GM12878 (cell line): ENCODE measurements around the gene LIMK1. TPM values are rescaled to one million over a fixed set of nuclear protein-coding genes. Genes with fewer than 3 reads are reported as not detected.

ENCODE experiments used
- ATAC-seq: fragments of 200-7000 bp; cut with Tn5 transposase; 3 replicates; pipeline ENCODE4 v1.9.1; 2020; ENCODE audit warnings: mild to moderate bottlenecking, moderate library complexity
- BruUV-seq: library from RNA; stranded (reverse); fragments of 400-500 nt; replicated peaks from 2 replicates; lab custom pipeline; 2021; lab: Mats Ljungman, UMichigan
- CTCF ChIA-PET: fragments of 300-600 bp; sonication (Branson Sonifier 250); formaldehyde crosslinking; extraction: SDS; loops from one replicate; lab custom pipeline; 2021; ENCODE audit warnings: inconsistent platforms; lab: Yijun Ruan, JAX
- POLR2A ChIA-PET: fragments of 350-600 bp; formaldehyde crosslinking; extraction: SDS; loops from one replicate; lab custom pipeline; 2021; ENCODE audit warnings: inconsistent platforms; lab: Charles Lee
- RAD21 ChIA-PET: fragments of 300-600 bp; sonication (Branson Sonifier 250); formaldehyde crosslinking; loops from one replicate; lab custom pipeline; 2023; ENCODE audit warnings: antibody characterized with exemption; ENCODE audit not compliant: unreplicated experiment; lab: Charles Lee
- SMC1A ChIA-PET: fragments of 300-600 bp; sonication (Branson Sonifier 250); formaldehyde crosslinking; loops from one replicate; lab custom pipeline; 2023; ENCODE audit not compliant: unreplicated experiment, uncharacterized antibody; lab: Charles Lee
- DNase-seq: peaks from one replicate; pipeline ENCODE4 v3.0.0-alpha.2; 2011; ENCODE audit warnings: low read depth, low spot score
- FAIRE-seq: peaks from 3 replicates; lab custom pipeline; 2011; peaks lifted over from hg19 to GRCh38; lab: Jason Lieb, UNC
- H2AFZ ChIP-seq: 2 replicates; pipeline ENCODE4 v1.6.0; 2011; ENCODE audit warnings: low read depth, low read length, control low read depth; ENCODE audit not compliant: control insufficient read depth
- H3K27ac ChIP-seq: 2 replicates; pipeline ENCODE4 v1.5.1; 2011; ENCODE audit warnings: control low read depth; ENCODE audit not compliant: control insufficient read depth, insufficient read depth
- H3K27me3 ChIP-seq, 2 experiments: replicated peaks in 1 of 2; 2 replicates each; pipeline versions ENCODE4 v1.6.0 to v1.6.1; 2011; ENCODE audit warnings: low read length in 1 of 2; ENCODE audit not compliant: control insufficient read depth in 2 of 2, insufficient read depth in 2 of 2
- H3K36me3 ChIP-seq, 2 experiments: 2 replicates each; pipeline ENCODE4 v1.5.1; 2011; ENCODE audit warnings: low read length in 1 of 2; ENCODE audit not compliant: control insufficient read depth in 2 of 2, insufficient read depth in 2 of 2
- H3K4me1 ChIP-seq: 2 replicates; pipeline ENCODE4 v1.6.1; 2011; ENCODE audit warnings: mild to moderate bottlenecking, low read length, moderate library complexity, mixed read lengths; ENCODE audit not compliant: control insufficient read depth, insufficient read depth
- H3K4me2 ChIP-seq: 2 replicates; pipeline ENCODE4 v1.6.0; 2011; ENCODE audit warnings: control low read depth; ENCODE audit not compliant: control insufficient read depth, insufficient read depth
- H3K4me3 ChIP-seq: fragments of 200-600 bp; sonication (generic); 2 replicates; pipeline ENCODE4 v1.5.1; 2016
- H3K79me2 ChIP-seq: 2 replicates; pipeline ENCODE4 v1.6.0; 2011; ENCODE audit warnings: low read length; ENCODE audit not compliant: control insufficient read depth, insufficient read depth
- H3K9ac ChIP-seq: 2 replicates; pipeline ENCODE4 v1.8.0; 2011; ENCODE audit warnings: low read length, control low read depth, mixed read lengths; ENCODE audit not compliant: control insufficient read depth, insufficient read depth
- H3K9me3 ChIP-seq: replicated peaks from 3 replicates; pipeline ENCODE4 v1.5.1; 2011; ENCODE audit warnings: mild to moderate bottlenecking, low read length; ENCODE audit not compliant: control insufficient read depth, insufficient read depth
- H4K20me1 ChIP-seq: 2 replicates; pipeline ENCODE4 v1.6.0; 2011; ENCODE audit not compliant: control insufficient read depth, insufficient read depth
- IRF4 ChIP-seq: IDR thresholded peaks from 2 replicates; pipeline ENCODE4 v1.6.1; 2011; ENCODE audit warnings: low read depth, low read length
- SMAD5 ChIP-seq: IDR thresholded peaks from 2 replicates; pipeline ENCODE4 v1.6.1; 2016; ENCODE audit warnings: antibody characterized with exemption, low read depth
- ZZZ3 ChIP-seq: IDR thresholded peaks from 2 replicates; pipeline ENCODE4 v1.6.1; 2011; ENCODE audit warnings: low read depth; ENCODE audit not compliant: control insufficient read depth, insufficient read length
- WGBS: methylation state at CpG from one replicate; pipeline ENCODE4 v1.1.6; 2016; ENCODE audit warnings: low lambda C conversion rate; ENCODE audit not compliant: insufficient replicate concordance, insufficient coverage; ENCODE audit errors: missing lambda C conversion rate; 5-methylcytosine and 5-hydroxymethylcytosine counted together
- in situ Hi-C: fragments of 300-500 bp; cut with MboI; formaldehyde crosslinking; loops from 9 replicates; pipeline ENCODE4 v1.14.3; 2018; ENCODE audit warnings: mixed read lengths
- intact Hi-C: fragments of 100-400 bp; cut with micrococcal nuclease; formaldehyde crosslinking; loops from one replicate; pipeline ENCODE4 v1.14.2; 2022; ENCODE audit not compliant: unreplicated experiment
- polyA plus RNA-seq, 11 experiments: library from polyadenylated mRNA; depleted of rRNA in 4 of 11; unstranded in 6 of 11; stranded (reverse) in 5 of 11; fragments of >200 nt; fragmentation: Nextera tagmentation in 4 of 11; fragmentation: Illumina TruSeq in 1 of 11; extraction: Ambion mirVana in 4 of 11; extraction: Trizol in 1 of 11; gene quantifications; 1 replicate in 1 of 11; 2 replicates in 10 of 11; pipeline versions ENCODE4 v1.2.1 to v1.2.3, GENCODE V29; 2011 to 2016; ENCODE audit warnings: inconsistent platforms in 2 of 11, missing spikeins in 2 of 11, low read depth in 1 of 11
- total RNA-seq, 4 experiments: library from RNA; depleted of rRNA in 3 of 4; stranded (reverse); fragments of >200 nt in 3 of 4; fragmentation: Illumina TruSeq in 1 of 4; extraction: Trizol in 1 of 4; gene quantifications; 2 replicates each; pipeline versions ENCODE4 v1.2.1 to v1.2.3, GENCODE V29; 2013 to 2021
- TF ChIP-seq, protein P1 (sequence below): fragments of 450-650 bp; IDR thresholded peaks from 2 replicates; pipeline ENCODE4 v1.6.1; 2016; ENCODE audit warnings: mild to moderate bottlenecking, moderate library complexity, borderline replicate concordance
- TF ChIP-seq, protein P2 (sequence below): fragments of 450-650 bp; IDR thresholded peaks from 2 replicates; pipeline ENCODE4 v1.6.1; 2018; ENCODE audit warnings: mild to moderate bottlenecking, low read depth, moderate library complexity; ENCODE audit not compliant: partially characterized antibody
- TF ChIP-seq, protein P3 (sequence below): fragments of 450-650 bp; formaldehyde crosslinking; IDR thresholded peaks from 2 replicates; pipeline ENCODE4 v1.4.0; 2022; ENCODE audit warnings: mild to moderate bottlenecking, moderate library complexity
- TF ChIP-seq, protein P4 (sequence below): fragments of 450-650 bp; IDR thresholded peaks from 2 replicates; pipeline ENCODE4 v1.6.1; 2017; ENCODE audit warnings: mild to moderate bottlenecking, moderate library complexity

LIMK1 gene
- total and polyA plus RNA-seq, 10 of the 15 experiments (the other 5 are each of a cell fraction or from before 2014, with no cell fraction given), result 0.71 to 59.4 (median 28.8) TPM

DNA sequence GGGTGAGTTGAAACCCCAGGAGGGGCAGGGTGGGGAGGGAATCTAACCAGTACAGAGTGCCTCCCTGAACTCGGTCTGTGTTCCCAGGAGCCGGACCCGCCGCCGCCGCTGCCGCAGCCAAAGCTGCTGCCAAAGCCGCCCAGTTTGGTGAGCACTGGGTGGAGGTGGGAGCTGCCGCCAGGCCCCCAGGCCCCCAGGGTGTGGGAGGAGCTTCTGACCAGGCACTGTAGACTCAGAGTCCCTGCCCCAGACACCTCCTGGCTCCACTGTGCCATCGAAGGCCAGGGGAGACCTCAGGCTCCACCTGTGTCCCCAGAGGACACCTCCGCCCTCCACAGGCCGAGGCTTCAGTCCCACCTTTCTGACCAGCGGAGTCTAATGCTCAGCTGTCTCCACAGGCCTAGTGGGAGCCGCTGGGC, 20.4 kb upstream of the LIMK1 start:
- FAIRE-seq, result no peak
- Histone ChIP-seq H3K4me3 (no peak overlapping the region), H3K79me2 (no peaks in the 10 kb centered on the region), H3K9ac (no peak overlapping the region), H3K27me3 (peaks cover 0 to 1% of the 10 kb centered on the region in 2 experiments; a peak in 1 of 4 replicates), H2AFZ (no peak overlapping the region), H3K36me3 (no peaks in the 10 kb centered on the region; a peak in 1 of 4 replicates), H3K4me2 (no peak overlapping the region), H3K4me1 (no peaks in the 10 kb centered on the region), H4K20me1 (no peaks in the 10 kb centered on the region), H3K27ac (no peak overlapping the region), H3K9me3 (no peaks in the 10 kb centered on the region)
- ChIA-PET CTCF (interaction anchor here (0.6 kb wide), 1 partner anchor 140 kb away, joined by 3 read pairs; no protein-coding TSS in a partner anchor), POLR2A (no interaction called here), RAD21 (no interaction called here), SMC1A (no interaction called here)
- in situ Hi-C loops (loop anchor here (5.0 kb wide), 1 partner anchor 339 kb away; no protein-coding TSS in a partner anchor), intact Hi-C loops (loop anchor here (10.0 kb wide), 1 partner anchor 62 kb away; no protein-coding TSS in a partner anchor)
- DNase-seq, result no peak
- BruUV-seq, result no TSS peak
- WGBS, result 79% methylated on average over 14 of the region's 14 CpGs
- no peak for ATAC-seq
- TF ChIP-seq, protein P1, sequence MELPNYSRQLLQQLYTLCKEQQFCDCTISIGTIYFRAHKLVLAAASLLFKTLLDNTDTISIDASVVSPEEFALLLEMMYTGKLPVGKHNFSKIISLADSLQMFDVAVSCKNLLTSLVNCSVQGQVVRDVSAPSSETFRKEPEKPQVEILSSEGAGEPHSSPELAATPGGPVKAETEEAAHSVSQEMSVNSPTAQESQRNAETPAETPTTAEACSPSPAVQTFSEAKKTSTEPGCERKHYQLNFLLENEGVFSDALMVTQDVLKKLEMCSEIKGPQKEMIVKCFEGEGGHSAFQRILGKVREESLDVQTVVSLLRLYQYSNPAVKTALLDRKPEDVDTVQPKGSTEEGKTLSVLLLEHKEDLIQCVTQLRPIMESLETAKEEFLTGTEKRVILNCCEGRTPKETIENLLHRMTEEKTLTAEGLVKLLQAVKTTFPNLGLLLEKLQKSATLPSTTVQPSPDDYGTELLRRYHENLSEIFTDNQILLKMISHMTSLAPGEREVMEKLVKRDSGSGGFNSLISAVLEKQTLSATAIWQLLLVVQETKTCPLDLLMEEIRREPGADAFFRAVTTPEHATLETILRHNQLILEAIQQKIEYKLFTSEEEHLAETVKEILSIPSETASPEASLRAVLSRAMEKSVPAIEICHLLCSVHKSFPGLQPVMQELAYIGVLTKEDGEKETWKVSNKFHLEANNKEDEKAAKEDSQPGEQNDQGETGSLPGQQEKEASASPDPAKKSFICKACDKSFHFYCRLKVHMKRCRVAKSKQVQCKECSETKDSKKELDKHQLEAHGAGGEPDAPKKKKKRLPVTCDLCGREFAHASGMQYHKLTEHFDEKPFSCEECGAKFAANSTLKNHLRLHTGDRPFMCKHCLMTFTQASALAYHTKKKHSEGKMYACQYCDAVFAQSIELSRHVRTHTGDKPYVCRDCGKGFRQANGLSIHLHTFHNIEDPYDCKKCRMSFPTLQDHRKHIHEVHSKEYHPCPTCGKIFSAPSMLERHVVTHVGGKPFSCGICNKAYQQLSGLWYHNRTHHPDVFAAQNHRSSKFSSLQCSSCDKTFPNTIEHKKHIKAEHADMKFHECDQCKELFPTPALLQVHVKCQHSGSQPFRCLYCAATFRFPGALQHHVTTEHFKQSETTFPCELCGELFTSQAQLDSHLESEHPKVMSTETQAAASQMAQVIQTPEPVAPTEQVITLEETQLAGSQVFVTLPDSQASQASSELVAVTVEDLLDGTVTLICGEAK, result no peak
- TF ChIP-seq ZZZ3 (no peak), IRF4 (no peak), SMAD5 (no peak)
- TF ChIP-seq, protein P2, sequence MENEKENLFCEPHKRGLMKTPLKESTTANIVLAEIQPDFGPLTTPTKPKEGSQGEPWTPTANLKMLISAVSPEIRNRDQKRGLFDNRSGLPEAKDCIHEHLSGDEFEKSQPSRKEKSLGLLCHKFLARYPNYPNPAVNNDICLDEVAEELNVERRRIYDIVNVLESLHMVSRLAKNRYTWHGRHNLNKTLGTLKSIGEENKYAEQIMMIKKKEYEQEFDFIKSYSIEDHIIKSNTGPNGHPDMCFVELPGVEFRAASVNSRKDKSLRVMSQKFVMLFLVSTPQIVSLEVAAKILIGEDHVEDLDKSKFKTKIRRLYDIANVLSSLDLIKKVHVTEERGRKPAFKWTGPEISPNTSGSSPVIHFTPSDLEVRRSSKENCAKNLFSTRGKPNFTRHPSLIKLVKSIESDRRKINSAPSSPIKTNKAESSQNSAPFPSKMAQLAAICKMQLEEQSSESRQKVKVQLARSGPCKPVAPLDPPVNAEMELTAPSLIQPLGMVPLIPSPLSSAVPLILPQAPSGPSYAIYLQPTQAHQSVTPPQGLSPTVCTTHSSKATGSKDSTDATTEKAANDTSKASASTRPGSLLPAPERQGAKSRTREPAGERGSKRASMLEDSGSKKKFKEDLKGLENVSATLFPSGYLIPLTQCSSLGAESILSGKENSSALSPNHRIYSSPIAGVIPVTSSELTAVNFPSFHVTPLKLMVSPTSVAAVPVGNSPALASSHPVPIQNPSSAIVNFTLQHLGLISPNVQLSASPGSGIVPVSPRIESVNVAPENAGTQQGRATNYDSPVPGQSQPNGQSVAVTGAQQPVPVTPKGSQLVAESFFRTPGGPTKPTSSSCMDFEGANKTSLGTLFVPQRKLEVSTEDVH, result no peak
- TF ChIP-seq, protein P3, sequence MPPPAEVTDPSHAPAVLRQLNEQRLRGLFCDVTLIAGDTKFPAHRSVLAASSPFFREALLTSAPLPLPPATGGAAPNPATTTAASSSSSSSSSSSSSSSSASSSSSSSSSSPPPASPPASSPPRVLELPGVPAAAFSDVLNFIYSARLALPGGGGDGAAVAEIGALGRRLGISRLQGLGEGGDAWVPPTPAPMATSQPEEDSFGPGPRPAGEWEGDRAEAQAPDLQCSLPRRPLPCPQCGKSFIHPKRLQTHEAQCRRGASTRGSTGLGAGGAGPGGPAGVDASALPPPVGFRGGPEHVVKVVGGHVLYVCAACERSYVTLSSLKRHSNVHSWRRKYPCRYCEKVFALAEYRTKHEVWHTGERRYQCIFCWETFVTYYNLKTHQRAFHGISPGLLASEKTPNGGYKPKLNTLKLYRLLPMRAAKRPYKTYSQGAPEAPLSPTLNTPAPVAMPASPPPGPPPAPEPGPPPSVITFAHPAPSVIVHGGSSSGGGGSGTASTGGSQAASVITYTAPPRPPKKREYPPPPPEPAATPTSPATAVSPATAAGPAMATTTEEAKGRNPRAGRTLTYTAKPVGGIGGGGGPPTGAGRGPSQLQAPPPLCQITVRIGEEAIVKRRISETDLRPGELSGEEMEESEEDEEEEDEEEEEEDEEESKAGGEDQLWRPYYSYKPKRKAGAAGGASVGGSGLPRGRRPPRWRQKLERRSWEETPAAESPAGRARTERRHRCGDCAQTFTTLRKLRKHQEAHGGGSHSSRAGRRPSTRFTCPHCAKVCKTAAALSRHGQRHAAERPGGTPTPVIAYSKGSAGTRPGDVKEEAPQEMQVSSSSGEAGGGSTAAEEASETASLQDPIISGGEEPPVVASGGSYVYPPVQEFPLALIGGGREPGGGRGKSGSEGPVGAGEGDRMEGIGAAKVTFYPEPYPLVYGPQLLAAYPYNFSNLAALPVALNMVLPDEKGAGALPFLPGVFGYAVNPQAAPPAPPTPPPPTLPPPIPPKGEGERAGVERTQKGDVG (CRISPR knock-in tag), result no peak
- TF ChIP-seq, protein P4, sequence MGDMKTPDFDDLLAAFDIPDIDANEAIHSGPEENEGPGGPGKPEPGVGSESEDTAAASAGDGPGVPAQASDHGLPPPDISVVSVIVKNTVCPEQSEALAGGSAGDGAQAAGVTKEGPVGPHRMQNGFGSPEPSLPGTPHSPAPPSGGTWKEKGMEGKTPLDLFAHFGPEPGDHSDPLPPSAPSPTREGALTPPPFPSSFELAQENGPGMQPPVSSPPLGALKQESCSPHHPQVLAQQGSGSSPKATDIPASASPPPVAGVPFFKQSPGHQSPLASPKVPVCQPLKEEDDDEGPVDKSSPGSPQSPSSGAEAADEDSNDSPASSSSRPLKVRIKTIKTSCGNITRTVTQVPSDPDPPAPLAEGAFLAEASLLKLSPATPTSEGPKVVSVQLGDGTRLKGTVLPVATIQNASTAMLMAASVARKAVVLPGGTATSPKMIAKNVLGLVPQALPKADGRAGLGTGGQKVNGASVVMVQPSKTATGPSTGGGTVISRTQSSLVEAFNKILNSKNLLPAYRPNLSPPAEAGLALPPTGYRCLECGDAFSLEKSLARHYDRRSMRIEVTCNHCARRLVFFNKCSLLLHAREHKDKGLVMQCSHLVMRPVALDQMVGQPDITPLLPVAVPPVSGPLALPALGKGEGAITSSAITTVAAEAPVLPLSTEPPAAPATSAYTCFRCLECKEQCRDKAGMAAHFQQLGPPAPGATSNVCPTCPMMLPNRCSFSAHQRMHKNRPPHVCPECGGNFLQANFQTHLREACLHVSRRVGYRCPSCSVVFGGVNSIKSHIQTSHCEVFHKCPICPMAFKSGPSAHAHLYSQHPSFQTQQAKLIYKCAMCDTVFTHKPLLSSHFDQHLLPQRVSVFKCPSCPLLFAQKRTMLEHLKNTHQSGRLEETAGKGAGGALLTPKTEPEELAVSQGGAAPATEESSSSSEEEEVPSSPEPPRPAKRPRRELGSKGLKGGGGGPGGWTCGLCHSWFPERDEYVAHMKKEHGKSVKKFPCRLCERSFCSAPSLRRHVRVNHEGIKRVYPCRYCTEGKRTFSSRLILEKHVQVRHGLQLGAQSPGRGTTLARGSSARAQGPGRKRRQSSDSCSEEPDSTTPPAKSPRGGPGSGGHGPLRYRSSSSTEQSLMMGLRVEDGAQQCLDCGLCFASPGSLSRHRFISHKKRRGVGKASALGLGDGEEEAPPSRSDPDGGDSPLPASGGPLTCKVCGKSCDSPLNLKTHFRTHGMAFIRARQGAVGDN, result no peak
